ENCODE measurements around the gene ESR1.

DNA sequence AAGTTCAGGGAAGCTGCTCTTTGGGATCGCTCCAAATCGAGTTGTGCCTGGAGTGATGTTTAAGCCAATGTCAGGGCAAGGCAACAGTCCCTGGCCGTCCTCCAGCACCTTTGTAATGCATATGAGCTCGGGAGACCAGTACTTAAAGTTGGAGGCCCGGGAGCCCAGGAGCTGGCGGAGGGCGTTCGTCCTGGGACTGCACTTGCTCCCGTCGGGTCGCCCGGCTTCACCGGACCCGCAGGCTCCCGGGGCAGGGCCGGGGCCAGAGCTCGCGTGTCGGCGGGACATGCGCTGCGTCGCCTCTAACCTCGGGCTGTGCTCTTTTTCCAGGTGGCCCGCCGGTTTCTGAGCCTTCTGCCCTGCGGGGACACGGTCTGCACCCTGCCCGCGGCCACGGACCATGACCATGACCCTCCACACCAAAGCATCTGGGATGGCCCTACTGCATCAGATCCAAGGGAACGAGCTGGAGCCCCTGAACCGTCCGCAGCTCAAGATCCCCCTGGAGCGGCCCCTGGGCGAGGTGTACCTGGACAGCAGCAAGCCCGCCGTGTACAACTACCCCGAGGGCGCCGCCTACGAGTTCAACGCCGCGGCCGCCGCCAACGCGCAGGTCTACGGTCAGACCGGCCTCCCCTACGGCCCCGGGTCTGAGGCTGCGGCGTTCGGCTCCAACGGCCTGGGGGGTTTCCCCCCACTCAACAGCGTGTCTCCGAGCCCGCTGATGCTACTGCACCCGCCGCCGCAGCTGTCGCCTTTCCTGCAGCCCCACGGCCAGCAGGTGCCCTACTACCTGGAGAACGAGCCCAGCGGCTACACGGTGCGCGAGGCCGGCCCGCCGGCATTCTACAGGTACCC, at the start of gene ESR1:
- TF ChIP-seq SUZ12 (IDR thresholded peaks at IDR 0.05; ENCODE audit: extremely low read depth, insufficient read depth, insufficient read length) (no peak), ZNF274 (IDR thresholded peaks at IDR 0.05; ENCODE audit: low read depth, low read length) (no peak)
